ENCODE results near the gene TMEM143. TPM values are rescaled to one million over a fixed set of nuclear protein-coding genes. Genes with fewer than 3 reads are reported as not detected.

The TMEM143 gene
- total RNA-seq, 1 donor from 2014 or later, result 8.5 TPM

- Mint-ChIP-seq H3K9me3 (ENCODE audit: unreplicated experiment) (peaks cover 4% of the 10 kb centered on the region), H3K4me3 (ENCODE audit: unreplicated experiment) (peak within 1 kb of the TSS; percentile 98), H3K27me3 (ENCODE audit: unreplicated experiment) (peaks cover 16% of the 10 kb centered on the region), H3K36me3 (ENCODE audit: low read depth, unreplicated experiment) (peaks cover 21% of the 10 kb centered on the region), H3K27ac (ENCODE audit: unreplicated experiment) (peak within 1 kb of the TSS; percentile 81), H3K4me1 (ENCODE audit: unreplicated experiment) (peaks cover 13% of the 10 kb centered on the region)
- peak; percentile 82 for TF ChIP-seq CTCF (IDR thresholded peaks at IDR 0.05; ENCODE audit: unreplicated experiment)
- peak; percentile 87 for DNase-seq (ENCODE audit: low spot score)
These were observed 27.6 kb upstream of the TMEM143 start, which contains the start of gene KDELR1 for GRCh38 chr19:48391100-48392005. Gene KDELR1, minus strand, starts transcription at chr19:48391551. Its CDS starts 193 bp downstream, at chr19:48391358.

DNA sequence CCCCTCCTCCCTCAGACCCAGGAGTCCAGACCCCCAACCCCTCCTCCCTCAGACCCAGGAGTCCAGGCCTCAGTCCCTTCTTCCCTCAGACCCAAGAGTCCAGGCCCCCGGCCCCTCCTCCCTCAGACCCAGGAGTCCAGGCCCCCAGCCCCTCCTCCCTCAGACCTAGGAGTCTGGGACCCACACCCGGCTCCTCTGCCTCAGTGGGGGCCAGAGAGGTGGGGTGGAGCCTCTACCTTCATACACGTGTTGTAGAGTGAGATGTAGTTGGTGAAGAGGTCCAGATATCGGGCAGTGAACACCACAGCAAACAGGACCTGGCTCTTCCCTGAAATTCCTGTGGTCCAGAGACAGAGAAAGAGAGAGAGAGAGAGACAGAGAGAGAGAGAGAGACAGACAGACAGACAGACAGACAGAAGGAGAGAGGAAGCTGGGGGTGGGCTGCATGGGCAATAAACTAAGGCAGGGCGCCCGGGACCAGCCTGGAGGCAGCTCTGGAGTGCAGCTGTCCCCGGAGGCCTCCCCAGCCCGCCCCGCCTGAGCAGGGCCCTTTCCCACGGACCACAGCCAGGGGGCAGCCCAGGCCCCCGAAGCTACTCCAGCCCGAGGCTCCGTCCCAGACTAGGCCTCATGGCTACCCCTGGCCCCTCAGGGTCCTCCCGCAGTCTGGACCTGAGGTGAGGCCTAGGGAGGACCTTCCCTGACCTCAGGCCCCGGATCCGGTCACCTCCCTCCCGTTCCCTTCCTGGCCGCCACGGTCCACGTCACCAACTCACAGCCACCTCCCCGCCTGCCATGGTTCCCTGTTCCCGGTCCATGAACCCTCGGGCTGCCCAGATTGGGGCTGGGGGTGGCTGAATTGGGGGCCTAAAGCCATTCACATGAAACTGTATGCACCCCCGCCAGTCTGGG, 26.7 kb upstream of the TMEM143 start:
- H3K4me1 Mint-ChIP-seq (ENCODE audit: unreplicated experiment), result peaks cover 8% of the 10 kb centered on the region
- peaks cover 4% of the 10 kb centered on the region for H3K9me3 Mint-ChIP-seq (ENCODE audit: unreplicated experiment)

DNA sequence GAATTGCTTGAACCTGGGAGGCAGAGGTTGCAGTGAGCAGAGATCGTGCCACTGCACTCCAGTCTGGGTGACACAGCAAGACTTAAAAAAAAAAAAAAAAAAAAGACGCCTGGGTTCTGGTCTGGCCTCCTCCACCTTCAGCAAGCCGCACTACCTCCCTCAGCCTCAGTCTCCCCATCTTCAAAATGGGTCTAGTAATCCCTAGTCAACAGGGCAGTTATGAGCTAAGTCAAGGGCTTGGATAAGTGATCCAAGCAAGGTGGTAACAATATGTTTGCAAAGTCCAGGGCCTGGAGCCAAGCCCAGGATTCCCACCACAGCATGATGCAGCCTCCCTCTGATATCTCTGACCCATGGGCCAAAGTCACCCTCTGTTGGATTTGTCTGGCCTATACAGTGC, 23.2 kb upstream of the TMEM143 start:
- TF ChIP-seq CTCF (IDR thresholded peaks at IDR 0.05; ENCODE audit: unreplicated experiment), result no peak
- peaks cover 6% of the 10 kb centered on the region for H3K27me3 Mint-ChIP-seq (ENCODE audit: unreplicated experiment)
- DNase-seq (ENCODE audit: low spot score), result no peak
- peaks cover 4% of the 10 kb centered on the region for H3K9me3 Mint-ChIP-seq (ENCODE audit: unreplicated experiment)
- H3K4me3 Mint-ChIP-seq (ENCODE audit: unreplicated experiment), result no peak overlapping the region
- H3K4me1 Mint-ChIP-seq (ENCODE audit: unreplicated experiment), result peaks cover 10% of the 10 kb centered on the region
- peaks cover 47% of the 10 kb centered on the region for H3K36me3 Mint-ChIP-seq (ENCODE audit: low read depth, unreplicated experiment)
- H3K27ac Mint-ChIP-seq (ENCODE audit: unreplicated experiment), result no peak overlapping the region

More for the DNA sequence above, 26.7 kb upstream of the TMEM143 start:
- Mint-ChIP-seq H3K36me3 (ENCODE audit: low read depth, unreplicated experiment) (peaks cover 21% of the 10 kb centered on the region), H3K4me3 (ENCODE audit: unreplicated experiment) (peak overlapping the region; percentile 98), H3K27ac (ENCODE audit: unreplicated experiment) (peak overlapping the region; percentile 81), H3K27me3 (ENCODE audit: unreplicated experiment) (peaks cover 14% of the 10 kb centered on the region)
- TF ChIP-seq CTCF (IDR thresholded peaks at IDR 0.05; ENCODE audit: unreplicated experiment), result peak; percentile 48
- DNase-seq (ENCODE audit: low spot score), result peak; percentile 77

GRCh38 chr19:48385461-48386087, 21.8 kb upstream of the TMEM143 start:
- peaks cover 4% of the 10 kb centered on the region for H3K9me3 Mint-ChIP-seq (ENCODE audit: unreplicated experiment)
- no peak for DNase-seq (ENCODE audit: low spot score)
- peaks cover 47% of the 10 kb centered on the region for H3K36me3 Mint-ChIP-seq (ENCODE audit: low read depth, unreplicated experiment)
- no peak overlapping the region for H3K27ac Mint-ChIP-seq (ENCODE audit: unreplicated experiment)
- peaks cover 10% of the 10 kb centered on the region for H3K4me1 Mint-ChIP-seq (ENCODE audit: unreplicated experiment)
- H3K4me3 Mint-ChIP-seq (ENCODE audit: unreplicated experiment), result no peak overlapping the region
- H3K27me3 Mint-ChIP-seq (ENCODE audit: unreplicated experiment), result peaks cover 6% of the 10 kb centered on the region
- TF ChIP-seq CTCF (IDR thresholded peaks at IDR 0.05; ENCODE audit: unreplicated experiment), result no peak
